ENCODE measurements around the gene TBC1D9. TPM values are rescaled to one million over a fixed set of nuclear protein-coding genes. Genes with fewer than 3 reads are reported as not detected.

TBC1D9 gene
- total RNA-seq = 17.1 and 31.5 TPM in 2 replicates

- TF ChIP-seq, protein P1, sequence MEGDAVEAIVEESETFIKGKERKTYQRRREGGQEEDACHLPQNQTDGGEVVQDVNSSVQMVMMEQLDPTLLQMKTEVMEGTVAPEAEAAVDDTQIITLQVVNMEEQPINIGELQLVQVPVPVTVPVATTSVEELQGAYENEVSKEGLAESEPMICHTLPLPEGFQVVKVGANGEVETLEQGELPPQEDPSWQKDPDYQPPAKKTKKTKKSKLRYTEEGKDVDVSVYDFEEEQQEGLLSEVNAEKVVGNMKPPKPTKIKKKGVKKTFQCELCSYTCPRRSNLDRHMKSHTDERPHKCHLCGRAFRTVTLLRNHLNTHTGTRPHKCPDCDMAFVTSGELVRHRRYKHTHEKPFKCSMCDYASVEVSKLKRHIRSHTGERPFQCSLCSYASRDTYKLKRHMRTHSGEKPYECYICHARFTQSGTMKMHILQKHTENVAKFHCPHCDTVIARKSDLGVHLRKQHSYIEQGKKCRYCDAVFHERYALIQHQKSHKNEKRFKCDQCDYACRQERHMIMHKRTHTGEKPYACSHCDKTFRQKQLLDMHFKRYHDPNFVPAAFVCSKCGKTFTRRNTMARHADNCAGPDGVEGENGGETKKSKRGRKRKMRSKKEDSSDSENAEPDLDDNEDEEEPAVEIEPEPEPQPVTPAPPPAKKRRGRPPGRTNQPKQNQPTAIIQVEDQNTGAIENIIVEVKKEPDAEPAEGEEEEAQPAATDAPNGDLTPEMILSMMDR (IDR thresholded peaks at IDR 0.05; ENCODE audit: insufficient read depth, low read depth, low read length) = no peak
- peak; percentile 65 for DNase-seq (ENCODE audit: low read depth)
- peak within 1 kb of the TSS; percentile 66 for H3K4me3 ChIP-seq (ENCODE audit: low read depth, low read length)
These were observed at the start of gene TBC1D9 for GRCh38 chr4:140756319-140757231. TSS of gene TBC1D9 (minus strand) at chr4:140756385. CDS start at chr4:140756045, 340 bp downstream.

DNA sequence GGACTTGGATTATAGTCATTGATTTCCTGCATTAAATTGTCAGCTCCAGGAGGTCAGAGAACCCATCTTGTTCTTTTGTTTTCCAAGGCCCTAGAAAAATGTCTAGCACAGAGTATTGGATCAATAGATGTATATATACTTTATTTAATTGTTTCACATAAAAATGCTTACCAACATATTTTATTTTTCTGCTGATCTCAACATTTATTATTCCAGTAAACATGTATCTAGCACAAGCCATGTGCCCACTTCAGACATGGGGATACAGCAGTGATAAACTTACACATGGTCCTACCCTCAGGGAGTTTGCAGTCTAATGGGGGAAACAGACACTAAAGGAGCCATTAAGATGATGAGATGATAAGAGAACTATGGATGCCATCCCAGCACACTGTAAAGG, 49.1 kb upstream of the TBC1D9 start:
- H3K4me3 ChIP-seq (ENCODE audit: low read depth, low read length) = no peak overlapping the region
- TF ChIP-seq, protein P1 (IDR thresholded peaks at IDR 0.05; ENCODE audit: insufficient read depth, low read depth, low read length) = no peak
- DNase-seq (ENCODE audit: low read depth) = no peak

DNA sequence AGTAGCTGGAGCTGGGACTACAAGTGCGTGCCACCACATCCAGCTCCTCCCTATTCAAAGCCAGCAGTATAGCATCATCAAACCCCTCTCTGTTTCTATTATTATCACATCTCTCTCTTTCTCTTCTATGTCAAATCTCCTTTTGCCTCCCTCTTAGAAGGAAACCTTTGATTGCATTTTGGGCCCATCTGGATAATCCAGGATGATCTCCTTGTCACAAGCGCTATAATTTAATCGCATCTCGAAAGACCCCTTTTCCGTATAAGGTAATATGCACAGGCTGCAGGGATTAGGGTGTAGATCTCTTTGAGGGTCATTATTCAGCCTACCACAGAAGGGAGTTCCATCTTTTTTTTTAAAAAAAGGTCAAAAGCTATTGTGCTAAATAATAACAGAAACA, 46.4 kb upstream of the TBC1D9 start:
- no peak for DNase-seq (ENCODE audit: low read depth)
- TF ChIP-seq, protein P1 (IDR thresholded peaks at IDR 0.05; ENCODE audit: insufficient read depth, low read depth, low read length) = no peak
- H3K4me3 ChIP-seq (ENCODE audit: low read depth, low read length) = no peak overlapping the region

- DNase-seq (ENCODE audit: low read depth) = no peak
- TF ChIP-seq, protein P1 (IDR thresholded peaks at IDR 0.05; ENCODE audit: insufficient read depth, low read depth, low read length) = no peak
- H3K4me3 ChIP-seq (ENCODE audit: low read depth, low read length) = no peak overlapping the region
These were observed 44.5 kb upstream of the TBC1D9 start for GRCh38 chr4:140800666-140801065.

DNA sequence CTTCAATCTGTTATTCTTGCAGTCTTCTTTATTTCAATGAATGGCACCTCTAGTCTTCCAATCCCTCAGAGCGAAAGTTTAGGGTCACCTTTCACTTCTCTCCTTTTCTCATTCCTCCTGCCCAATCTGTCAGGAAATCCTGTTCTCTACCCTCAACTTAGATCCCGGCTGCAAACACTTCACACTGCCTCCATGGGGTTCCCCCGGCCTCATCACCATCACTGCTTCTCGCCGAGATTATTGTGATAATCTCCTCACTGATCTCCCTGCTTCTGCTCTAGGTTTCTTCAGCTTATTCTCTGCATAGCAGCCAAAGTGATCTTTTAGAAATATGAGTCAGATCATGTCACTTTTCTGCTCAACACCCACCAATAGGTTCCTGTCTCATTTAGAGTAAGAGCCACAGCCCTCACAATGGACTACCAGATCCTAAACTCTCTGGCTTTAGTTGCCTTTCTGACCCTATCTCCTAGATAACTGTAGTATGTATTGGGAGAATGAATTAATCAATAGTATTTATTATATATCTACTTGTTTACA, 43.6 kb upstream of the TBC1D9 start:
- H3K4me3 ChIP-seq (ENCODE audit: low read depth, low read length) = no peak overlapping the region
- DNase-seq (ENCODE audit: low read depth) = no peak
- TF ChIP-seq, protein P1 (IDR thresholded peaks at IDR 0.05; ENCODE audit: insufficient read depth, low read depth, low read length) = no peak

DNA sequence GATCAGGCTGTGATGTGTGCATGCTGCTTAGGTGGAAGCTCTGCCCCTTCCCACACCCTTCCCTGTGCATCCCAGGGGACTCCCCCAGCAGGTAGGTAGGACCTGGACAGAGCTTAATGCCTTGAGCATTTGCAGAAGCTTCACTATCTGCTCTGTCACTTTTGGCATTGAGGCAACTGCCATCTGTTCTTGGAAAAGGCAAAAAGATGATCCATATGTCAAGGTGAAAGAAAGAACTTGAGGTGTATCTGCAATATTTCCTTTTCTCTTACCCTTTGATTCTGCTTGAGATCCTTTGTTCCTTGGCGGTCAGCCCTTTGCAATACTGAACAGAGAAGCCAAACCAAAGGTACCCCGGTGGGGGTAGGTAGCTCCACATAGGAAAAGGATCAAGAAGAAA, 37.1 kb upstream of the TBC1D9 start:
- DNase-seq (ENCODE audit: low read depth) = no peak
- H3K4me3 ChIP-seq (ENCODE audit: low read depth, low read length) = no peak overlapping the region
- TF ChIP-seq, protein P1 (IDR thresholded peaks at IDR 0.05; ENCODE audit: insufficient read depth, low read depth, low read length) = no peak
